SK-N-SH (cell line): ENCODE measurements around the gene NDUFC1.

Experiments used
- CHD2 ChIP-seq: fragments of 150-350 bp; IDR thresholded peaks from 2 replicates; pipeline ENCODE4 v1.6.1; 2018; ENCODE audit warnings: low read length; ENCODE audit not compliant: partially characterized antibody
- ELF1 ChIP-seq: IDR thresholded peaks from 2 replicates; pipeline ENCODE4 v1.4.0; 2012
- EP300 ChIP-seq, 2 experiments: IDR thresholded peaks; 2 replicates each; pipeline versions ENCODE4 v1.4.0 to v1.6.1; 2012; ENCODE audit warnings: borderline replicate concordance in 1 of 2, low read depth in 1 of 2, low read length in 1 of 2
- JUND ChIP-seq: IDR thresholded peaks from 2 replicates; pipeline ENCODE4 v1.4.0; 2012
- POLR2AphosphoS5 ChIP-seq: IDR thresholded peaks from 2 replicates; pipeline ENCODE4 v1.6.1; 2012; ENCODE audit warnings: low read depth, low read length
- RAD21 ChIP-seq: IDR thresholded peaks from 2 replicates; pipeline ENCODE4 v1.6.1; 2012; ENCODE audit warnings: mild to moderate bottlenecking, low read length
- TF ChIP-seq, protein P1 (sequence below): fragments of 200-600 bp; sonication (generic); IDR thresholded peaks from 2 replicates; pipeline ENCODE4 v1.6.1; 2017; ENCODE audit warnings: antibody characterized with exemption, mild to moderate bottlenecking, moderate library complexity
- TF ChIP-seq, protein P2 (sequence below): fragments of 150-350 bp; IDR thresholded peaks from 2 replicates; pipeline ENCODE4 v1.6.1; 2017; ENCODE audit warnings: antibody characterized with exemption, low read length, low read depth, borderline replicate concordance

DNA sequence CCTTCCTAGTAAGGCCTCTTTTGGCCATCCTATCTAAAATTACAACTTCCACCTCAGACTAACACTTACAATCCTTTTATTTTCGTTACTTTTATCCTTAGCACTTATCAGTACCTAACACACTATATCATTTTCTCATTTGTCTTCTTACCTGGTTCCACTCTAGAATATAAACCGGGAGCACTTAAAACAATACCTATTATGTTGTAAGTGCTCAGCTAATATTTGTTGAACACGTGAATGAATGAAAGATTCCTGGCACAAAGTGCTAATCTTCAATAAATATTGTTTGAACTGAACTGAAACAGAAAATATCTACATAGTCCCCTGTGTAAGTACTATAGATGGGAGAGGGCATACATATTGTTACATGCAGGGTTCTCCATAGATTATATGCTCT, 36.6 kb downstream of the NDUFC1 start:
- TF ChIP-seq, protein P1, sequence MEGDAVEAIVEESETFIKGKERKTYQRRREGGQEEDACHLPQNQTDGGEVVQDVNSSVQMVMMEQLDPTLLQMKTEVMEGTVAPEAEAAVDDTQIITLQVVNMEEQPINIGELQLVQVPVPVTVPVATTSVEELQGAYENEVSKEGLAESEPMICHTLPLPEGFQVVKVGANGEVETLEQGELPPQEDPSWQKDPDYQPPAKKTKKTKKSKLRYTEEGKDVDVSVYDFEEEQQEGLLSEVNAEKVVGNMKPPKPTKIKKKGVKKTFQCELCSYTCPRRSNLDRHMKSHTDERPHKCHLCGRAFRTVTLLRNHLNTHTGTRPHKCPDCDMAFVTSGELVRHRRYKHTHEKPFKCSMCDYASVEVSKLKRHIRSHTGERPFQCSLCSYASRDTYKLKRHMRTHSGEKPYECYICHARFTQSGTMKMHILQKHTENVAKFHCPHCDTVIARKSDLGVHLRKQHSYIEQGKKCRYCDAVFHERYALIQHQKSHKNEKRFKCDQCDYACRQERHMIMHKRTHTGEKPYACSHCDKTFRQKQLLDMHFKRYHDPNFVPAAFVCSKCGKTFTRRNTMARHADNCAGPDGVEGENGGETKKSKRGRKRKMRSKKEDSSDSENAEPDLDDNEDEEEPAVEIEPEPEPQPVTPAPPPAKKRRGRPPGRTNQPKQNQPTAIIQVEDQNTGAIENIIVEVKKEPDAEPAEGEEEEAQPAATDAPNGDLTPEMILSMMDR: no peak
- TF ChIP-seq, protein P2, sequence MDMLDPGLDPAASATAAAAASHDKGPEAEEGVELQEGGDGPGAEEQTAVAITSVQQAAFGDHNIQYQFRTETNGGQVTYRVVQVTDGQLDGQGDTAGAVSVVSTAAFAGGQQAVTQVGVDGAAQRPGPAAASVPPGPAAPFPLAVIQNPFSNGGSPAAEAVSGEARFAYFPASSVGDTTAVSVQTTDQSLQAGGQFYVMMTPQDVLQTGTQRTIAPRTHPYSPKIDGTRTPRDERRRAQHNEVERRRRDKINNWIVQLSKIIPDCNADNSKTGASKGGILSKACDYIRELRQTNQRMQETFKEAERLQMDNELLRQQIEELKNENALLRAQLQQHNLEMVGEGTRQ: no peak
- TF ChIP-seq RAD21: no peak
- TF ChIP-seq JUND: no peak
- no peak for TF ChIP-seq EP300 (IDR thresholded peaks at IDR 0.05; ENCODE audit: borderline replicate concordance in 1 of 2, low read depth in 1 of 2, low read length in 1 of 2)
- TF ChIP-seq POLR2AphosphoS5: no peak
- TF ChIP-seq ELF1: no peak
- no peak for TF ChIP-seq CHD2
